ENCODE measurements around the gene RFX5.

DNA sequence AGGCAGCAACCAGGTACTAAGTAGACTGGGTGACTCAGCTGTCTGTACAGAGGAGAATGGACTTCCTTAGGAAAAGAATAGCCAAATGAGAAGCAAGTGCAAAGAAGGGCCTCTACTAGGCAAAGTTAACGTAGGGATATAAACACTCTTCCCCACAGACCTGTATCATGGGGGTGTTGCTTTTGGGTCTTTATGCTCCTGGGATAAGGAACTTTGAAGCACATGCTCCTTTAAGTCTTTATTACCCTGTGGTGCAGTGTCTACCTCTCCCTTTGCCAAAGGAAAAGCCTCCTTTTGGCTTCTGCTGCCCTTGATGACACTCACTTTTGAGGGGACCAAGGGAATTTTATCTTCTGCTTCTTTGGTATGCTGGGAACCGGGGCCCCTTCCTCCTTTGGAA lies 5.0 kb downstream of the RFX5 start:
- TF ChIP-seq, protein P1, sequence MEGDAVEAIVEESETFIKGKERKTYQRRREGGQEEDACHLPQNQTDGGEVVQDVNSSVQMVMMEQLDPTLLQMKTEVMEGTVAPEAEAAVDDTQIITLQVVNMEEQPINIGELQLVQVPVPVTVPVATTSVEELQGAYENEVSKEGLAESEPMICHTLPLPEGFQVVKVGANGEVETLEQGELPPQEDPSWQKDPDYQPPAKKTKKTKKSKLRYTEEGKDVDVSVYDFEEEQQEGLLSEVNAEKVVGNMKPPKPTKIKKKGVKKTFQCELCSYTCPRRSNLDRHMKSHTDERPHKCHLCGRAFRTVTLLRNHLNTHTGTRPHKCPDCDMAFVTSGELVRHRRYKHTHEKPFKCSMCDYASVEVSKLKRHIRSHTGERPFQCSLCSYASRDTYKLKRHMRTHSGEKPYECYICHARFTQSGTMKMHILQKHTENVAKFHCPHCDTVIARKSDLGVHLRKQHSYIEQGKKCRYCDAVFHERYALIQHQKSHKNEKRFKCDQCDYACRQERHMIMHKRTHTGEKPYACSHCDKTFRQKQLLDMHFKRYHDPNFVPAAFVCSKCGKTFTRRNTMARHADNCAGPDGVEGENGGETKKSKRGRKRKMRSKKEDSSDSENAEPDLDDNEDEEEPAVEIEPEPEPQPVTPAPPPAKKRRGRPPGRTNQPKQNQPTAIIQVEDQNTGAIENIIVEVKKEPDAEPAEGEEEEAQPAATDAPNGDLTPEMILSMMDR (optimal IDR thresholded peaks at IDR 0.05 in 1 of 3, IDR thresholded peaks at IDR 0.05 in 1 of 3, conservative IDR thresholded peaks at IDR 0.05 in 1 of 3; ENCODE audit: extremely low read depth in 1 of 3, insufficient read depth in 2 of 3, low read length in 3 of 3) = no peak
- TF ChIP-seq EZH2 (IDR thresholded peaks at IDR 0.05; ENCODE audit: low read length) = no peak

Measured in keratinocyte (primary cell).